Esophagus (tissue), 2 donors: ENCODE results near the gene ITGB1. TPM values are rescaled to one million over a fixed set of nuclear protein-coding genes. Genes with fewer than 3 reads are reported as not detected.

Experiments
- H3K27ac ChIP-seq, 2 donors: one replicate each; pipeline ENCODE4 v1.5.1; 2013; ENCODE audit warnings: low read depth in 2 of 2, mild to moderate bottlenecking in 2 of 2, inconsistent platforms in 1 of 2, low read length in 1 of 2, moderate library complexity in 1 of 2
- H3K27me3 ChIP-seq, 2 donors: one replicate each; pipeline ENCODE4 v1.6.1; 2013; ENCODE audit warnings: low read length in 2 of 2, control low read depth in 1 of 2, mild to moderate bottlenecking in 1 of 2; ENCODE audit not compliant: insufficient read depth in 2 of 2, control insufficient read depth in 1 of 2
- H3K36me3 ChIP-seq, 2 donors: one replicate each; pipeline ENCODE4 v1.6.1; 2013; ENCODE audit warnings: low read length in 1 of 2; ENCODE audit not compliant: control insufficient read depth in 2 of 2, insufficient read depth in 2 of 2
- H3K4me1 ChIP-seq, 2 donors: one replicate each; pipeline ENCODE4 v1.6.1; 2013; ENCODE audit warnings: low read length in 1 of 2; ENCODE audit not compliant: control insufficient read depth in 2 of 2, insufficient read depth in 2 of 2
- H3K4me3 ChIP-seq, 2 donors: one replicate each; pipeline ENCODE4 v1.5.1; 2013; ENCODE audit warnings: low read length in 2 of 2, mild to moderate bottlenecking in 2 of 2, low read depth in 1 of 2, moderate library complexity in 1 of 2
- H3K9me3 ChIP-seq, 2 donors: one replicate each; pipeline ENCODE4 v1.6.1; 2013; ENCODE audit warnings: mild to moderate bottlenecking in 2 of 2, low read depth in 1 of 2, low read length in 1 of 2, moderate library complexity in 1 of 2; ENCODE audit not compliant: control insufficient read depth in 2 of 2, insufficient read depth in 1 of 2
- WGBS, 2 donors: extraction: QIAGEN DNeasy Blood & Tissue Kit; methylation state at CpG; one replicate each; pipeline ENCODE4 v1.1.7; 2013; 5-methylcytosine and 5-hydroxymethylcytosine counted together
- polyA plus RNA-seq, 2 donors: library from polyadenylated mRNA; stranded (reverse); fragments of 200-250 nt; gene quantifications; one replicate each; pipeline ENCODE4 v1.2.3, GENCODE V29; 2013
- donor health status: healthy with polysubstance abuse.
- donor health status: Bipolar disorder and iron deficiency.

The ITGB1 gene
- polyA plus RNA-seq, 2 donors: 44.2 to 75.9 TPM

DNA sequence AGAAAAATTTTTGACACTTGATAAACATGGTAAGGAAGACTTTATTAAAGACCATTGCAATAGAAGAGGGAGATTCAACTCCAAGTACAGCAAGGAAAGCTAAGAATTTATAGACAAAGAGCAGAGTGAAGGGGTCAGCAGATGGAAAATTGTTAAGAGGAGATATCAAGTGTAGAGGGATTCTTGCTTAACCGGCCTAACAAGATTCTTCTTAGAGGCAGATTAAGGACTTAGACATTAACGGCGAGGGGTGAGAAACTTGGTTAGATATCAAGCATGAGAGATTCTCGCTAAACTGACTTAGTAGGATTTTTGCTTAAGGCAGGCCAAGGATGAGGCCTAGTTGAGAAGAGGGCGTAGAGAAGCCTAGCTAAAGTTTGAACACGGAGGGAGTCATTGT is 76.0 kb downstream of the ITGB1 start:
- no peaks in the 10 kb centered on the region for H3K9me3 ChIP-seq

DNA sequence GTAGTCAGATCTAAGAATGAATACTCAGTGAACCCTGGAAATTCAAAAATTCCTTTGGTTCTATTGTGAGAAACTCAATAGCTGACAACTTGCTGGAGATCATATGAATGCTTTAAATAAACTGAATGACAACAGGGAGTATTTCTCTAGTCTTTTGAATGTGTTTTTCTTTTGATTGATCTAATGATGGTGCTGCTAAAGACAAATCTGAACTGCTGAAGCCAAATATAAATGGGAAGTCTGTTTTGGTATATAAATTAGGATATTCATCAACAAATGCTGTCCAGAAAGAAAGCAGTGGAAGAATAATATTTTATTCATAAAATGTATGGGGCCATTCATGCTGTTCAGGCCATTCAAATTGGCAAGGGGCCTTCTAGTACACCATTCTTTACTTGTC is 79.4 kb downstream of the ITGB1 start:
- H3K4me3 ChIP-seq: no peak overlapping the region
- no peaks in the 10 kb centered on the region for H3K36me3 ChIP-seq
- no peaks in the 10 kb centered on the region for H3K4me1 ChIP-seq

More for the DNA sequence above, 76.0 kb downstream of the ITGB1 start:
- Histone ChIP-seq H3K36me3 (no peaks in the 10 kb centered on the region), H3K27me3 (no peaks in the 10 kb centered on the region), H3K4me1 (no peaks in the 10 kb centered on the region), H3K4me3 (no peak overlapping the region), H3K27ac (no peak overlapping the region)
- 82% methylated on average over 6 of the region's 6 CpGs for WGBS, 2 donors

DNA sequence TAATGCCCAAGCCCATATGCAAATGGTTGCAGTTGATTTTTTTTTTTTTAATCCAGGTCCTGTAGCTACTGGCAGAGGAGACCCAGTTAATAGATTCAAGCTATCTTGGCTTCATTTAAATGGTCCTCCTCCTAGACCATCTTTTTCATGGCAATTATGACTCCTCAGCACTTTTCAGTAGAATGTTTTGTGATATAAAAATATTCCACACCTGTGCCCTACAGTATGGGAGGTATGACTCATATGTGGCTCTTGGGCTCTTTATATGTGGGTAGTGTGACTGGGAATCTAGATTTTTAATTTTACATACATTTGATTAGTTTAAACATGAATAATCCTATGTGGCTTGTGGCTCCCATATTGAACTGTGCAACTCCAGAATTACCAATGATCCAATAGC is 80.1 kb downstream of the ITGB1 start:
- H3K27ac ChIP-seq: no peak overlapping the region
- no peak overlapping the region for H3K4me3 ChIP-seq
- H3K4me1 ChIP-seq: no peaks in the 10 kb centered on the region
- H3K9me3 ChIP-seq: no peaks in the 10 kb centered on the region
- no peaks in the 10 kb centered on the region for H3K36me3 ChIP-seq
- H3K27me3 ChIP-seq: no peaks in the 10 kb centered on the region

More for the DNA sequence above, 79.4 kb downstream of the ITGB1 start:
- Histone ChIP-seq H3K27me3 (no peaks in the 10 kb centered on the region), H3K9me3 (no peaks in the 10 kb centered on the region), H3K27ac (no peak overlapping the region)

DNA sequence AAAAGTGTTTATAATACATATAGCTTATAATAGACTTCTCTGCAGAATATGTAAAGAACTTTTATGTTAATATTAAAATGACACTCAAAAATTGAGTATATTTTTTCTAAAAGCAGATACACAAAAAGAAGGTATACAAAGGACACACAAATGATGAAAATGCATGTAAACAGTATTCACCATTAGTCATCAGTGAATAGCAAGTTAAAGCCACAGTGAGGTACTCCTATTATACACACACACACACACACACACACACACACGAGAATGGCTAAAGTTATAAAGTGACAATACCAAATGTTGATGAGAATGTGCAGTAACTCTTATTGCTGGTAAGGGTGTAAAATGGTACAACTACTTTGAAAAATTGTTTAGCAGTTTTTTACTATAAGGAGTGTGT is 92.9 kb downstream of the ITGB1 start:
- H3K9me3 ChIP-seq: no peaks in the 10 kb centered on the region
- WGBS, 2 donors: 74 to 79% methylated on average over 1 of the region's 1 CpG
- H3K4me3 ChIP-seq: no peak overlapping the region
- H3K27ac ChIP-seq: no peak overlapping the region
- no peaks in the 10 kb centered on the region for H3K36me3 ChIP-seq
- H3K4me1 ChIP-seq: no peaks in the 10 kb centered on the region
- no peaks in the 10 kb centered on the region for H3K27me3 ChIP-seq

DNA sequence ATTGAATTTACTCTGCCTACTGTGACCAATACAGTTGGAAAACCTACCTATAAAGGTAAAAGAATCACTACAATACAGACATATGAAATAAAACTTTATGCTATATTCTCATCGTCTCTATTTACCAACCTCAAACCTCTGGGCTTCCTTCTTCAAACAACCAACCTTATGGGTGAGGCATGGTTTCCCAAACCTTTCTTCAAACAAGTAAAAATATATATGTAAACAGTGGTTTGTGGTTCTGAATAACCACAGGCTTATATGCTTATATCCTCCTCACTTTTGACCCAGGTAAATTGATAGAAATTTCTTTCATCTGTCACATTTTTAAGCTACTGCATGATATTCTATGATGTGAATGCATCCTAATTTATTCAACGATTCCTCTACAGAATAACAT is 103.6 kb downstream of the ITGB1 start:
- Histone ChIP-seq H3K4me1 (no peaks in the 10 kb centered on the region), H3K27ac (no peak overlapping the region), H3K36me3 (no peaks in the 10 kb centered on the region), H3K9me3 (peaks cover 0 to 3% of the 10 kb centered on the region in 2 donors), H3K27me3 (no peaks in the 10 kb centered on the region), H3K4me3 (no peak overlapping the region)
- 80 to 85% methylated on average over 2 of the region's 2 CpGs for WGBS, 2 donors

DNA sequence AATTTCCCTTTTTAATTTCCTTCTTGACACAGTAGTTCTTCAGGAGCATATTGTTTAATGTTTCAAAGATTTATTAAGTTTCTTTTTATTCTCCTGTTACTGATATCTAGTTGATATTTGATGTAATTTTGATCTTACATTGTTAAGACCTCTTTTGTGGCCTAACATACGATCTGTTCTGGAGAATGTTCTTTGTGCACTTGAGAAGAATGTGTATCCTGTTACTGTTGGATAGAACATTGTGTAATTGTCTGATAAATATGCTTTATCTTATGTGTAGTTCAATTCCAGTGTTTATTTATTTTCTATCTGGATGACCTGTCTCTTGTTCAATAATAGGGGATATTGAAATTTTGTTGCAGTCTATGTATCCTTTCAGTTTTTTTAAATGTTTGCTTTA is 106.7 kb downstream of the ITGB1 start:
- WGBS, 2 donors: 0 to 7% methylated on average over 1 of the region's 1 CpG
- Histone ChIP-seq H3K4me3 (no peak overlapping the region), H3K9me3 (peaks cover 0 to under 1% of the 10 kb centered on the region in 2 donors), H3K27ac (no peak overlapping the region), H3K27me3 (no peaks in the 10 kb centered on the region), H3K36me3 (no peaks in the 10 kb centered on the region), H3K4me1 (no peaks in the 10 kb centered on the region)
